ENCODE measurements around the gene FANCC. TPM values are rescaled to one million over a fixed set of nuclear protein-coding genes. Genes with fewer than 3 reads are reported as not detected.

The FANCC gene
- total RNA-seq, 1 experiment from 2014 or later, result 44.7 TPM

DNA sequence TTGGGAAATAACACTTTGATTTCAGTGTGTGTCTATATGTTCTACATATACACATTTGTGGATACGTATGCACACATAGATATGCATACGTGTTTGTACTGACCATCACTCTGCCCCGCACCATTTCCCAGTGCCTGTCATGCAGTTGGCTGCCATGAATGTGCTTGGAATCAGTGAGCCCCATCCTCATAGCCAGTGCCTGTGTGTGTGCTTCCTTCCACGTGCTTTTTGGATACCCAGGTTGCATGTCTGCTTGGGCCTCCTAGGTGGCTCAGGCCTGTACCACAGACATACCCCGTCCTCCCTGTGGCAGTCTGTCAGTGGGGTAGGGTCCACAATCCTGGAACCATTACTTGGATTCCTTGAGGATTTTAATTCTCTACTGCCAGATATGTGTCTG is 243.6 kb downstream of the FANCC start:
- no peak overlapping the region for H3K4me2 ChIP-seq
- H3K27me3 ChIP-seq (ENCODE audit: insufficient read depth, low read depth), result no peaks in the 10 kb centered on the region
- H3K36me3 ChIP-seq (ENCODE audit: low read depth), result peaks cover 39% of the 10 kb centered on the region
- no peak for DNase-seq
- ChIA-PET CTCF (no interaction called here), POLR2A (ENCODE audit: unreplicated experiment) (no interaction called here)
- H3K9me3 ChIP-seq (ENCODE audit: insufficient read depth, low read depth), result no peaks in the 10 kb centered on the region
- TF ChIP-seq EZH2 (IDR thresholded peaks at IDR 0.05; ENCODE audit: low read depth), result no peak
- TF ChIP-seq, protein P1, sequence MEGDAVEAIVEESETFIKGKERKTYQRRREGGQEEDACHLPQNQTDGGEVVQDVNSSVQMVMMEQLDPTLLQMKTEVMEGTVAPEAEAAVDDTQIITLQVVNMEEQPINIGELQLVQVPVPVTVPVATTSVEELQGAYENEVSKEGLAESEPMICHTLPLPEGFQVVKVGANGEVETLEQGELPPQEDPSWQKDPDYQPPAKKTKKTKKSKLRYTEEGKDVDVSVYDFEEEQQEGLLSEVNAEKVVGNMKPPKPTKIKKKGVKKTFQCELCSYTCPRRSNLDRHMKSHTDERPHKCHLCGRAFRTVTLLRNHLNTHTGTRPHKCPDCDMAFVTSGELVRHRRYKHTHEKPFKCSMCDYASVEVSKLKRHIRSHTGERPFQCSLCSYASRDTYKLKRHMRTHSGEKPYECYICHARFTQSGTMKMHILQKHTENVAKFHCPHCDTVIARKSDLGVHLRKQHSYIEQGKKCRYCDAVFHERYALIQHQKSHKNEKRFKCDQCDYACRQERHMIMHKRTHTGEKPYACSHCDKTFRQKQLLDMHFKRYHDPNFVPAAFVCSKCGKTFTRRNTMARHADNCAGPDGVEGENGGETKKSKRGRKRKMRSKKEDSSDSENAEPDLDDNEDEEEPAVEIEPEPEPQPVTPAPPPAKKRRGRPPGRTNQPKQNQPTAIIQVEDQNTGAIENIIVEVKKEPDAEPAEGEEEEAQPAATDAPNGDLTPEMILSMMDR (conservative IDR thresholded peaks at IDR 0.05), result no peak
- H3K27ac ChIP-seq, result no peak overlapping the region
- H3K9me2 ChIP-seq (ENCODE audit: insufficient read depth), result no peaks in the 10 kb centered on the region
- H2AFZ ChIP-seq, result no peak overlapping the region
- H4K20me1 ChIP-seq (ENCODE audit: insufficient read depth), result peaks cover 87% of the 10 kb centered on the region
- H3F3A ChIP-seq (ENCODE audit: insufficient read depth, low read depth), result peaks cover 38% of the 10 kb centered on the region; the same call in 1 of the 2 replicates
- no peak overlapping the region for H3K4me3 ChIP-seq
- intact Hi-C loops (cut with micrococcal nuclease; ENCODE audit: unreplicated experiment), result no loop called here
- no TSS peak for BruUV-seq (replicated peaks)
- no peaks in the 10 kb centered on the region for H3K4me1 ChIP-seq (replicated peaks; ENCODE audit: insufficient read depth)
- H3K79me2 ChIP-seq (ENCODE audit: low read depth), result peaks cover 100% of the 10 kb centered on the region

GRCh38 chr9:95073042-95073607 is 244.4 kb downstream of the FANCC start:
- TF ChIP-seq EZH2 (IDR thresholded peaks at IDR 0.05; ENCODE audit: low read depth), result no peak
- TF ChIP-seq, protein P1 (conservative IDR thresholded peaks at IDR 0.05), result no peak
- no TSS peak for BruUV-seq (replicated peaks)
- Histone ChIP-seq H3K4me2 (no peak overlapping the region), H3K79me2 (ENCODE audit: low read depth) (peaks cover 100% of the 10 kb centered on the region), H3K9me3 (ENCODE audit: insufficient read depth, low read depth) (no peaks in the 10 kb centered on the region), H3K4me1 (replicated peaks; ENCODE audit: insufficient read depth) (no peaks in the 10 kb centered on the region), H3K36me3 (ENCODE audit: low read depth) (peaks cover 45% of the 10 kb centered on the region), H3K27me3 (ENCODE audit: insufficient read depth, low read depth) (no peaks in the 10 kb centered on the region), H3K9me2 (ENCODE audit: insufficient read depth) (no peaks in the 10 kb centered on the region), H3K27ac (0 out of 2 replicates have a peak overlapping the region, but pooled peaks have one; percentile 16), H3F3A (ENCODE audit: insufficient read depth, low read depth) (peaks cover 46% of the 10 kb centered on the region; the same call in 1 of the 2 replicates), H4K20me1 (ENCODE audit: insufficient read depth) (peaks cover 85% of the 10 kb centered on the region), H2AFZ (no peak overlapping the region), H3K4me3 (no peak overlapping the region)
- ChIA-PET POLR2A (ENCODE audit: unreplicated experiment) (interaction anchor here (0.7 kb wide), 1 partner anchor 12 kb away, joined by 3 read pairs; no protein-coding TSS in a partner anchor), CTCF (no interaction called here)
- intact Hi-C loops (cut with micrococcal nuclease; ENCODE audit: unreplicated experiment), result no loop called here
- no peak for DNase-seq

- Histone ChIP-seq H3K9me3 (ENCODE audit: insufficient read depth, low read depth) (no peaks in the 10 kb centered on the region), H3K79me2 (ENCODE audit: low read depth) (peaks cover 100% of the 10 kb centered on the region), H3K4me2 (no peak overlapping the region), H3K27ac (no peak overlapping the region), H3F3A (ENCODE audit: insufficient read depth, low read depth) (peaks cover 57% of the 10 kb centered on the region; the same call in 1 of the 2 replicates), H4K20me1 (ENCODE audit: insufficient read depth) (peaks cover 85% of the 10 kb centered on the region), H3K4me1 (replicated peaks; ENCODE audit: insufficient read depth) (no peaks in the 10 kb centered on the region), H3K4me3 (no peak overlapping the region), H2AFZ (no peak overlapping the region), H3K36me3 (ENCODE audit: low read depth) (peaks cover 49% of the 10 kb centered on the region), H3K27me3 (ENCODE audit: insufficient read depth, low read depth) (no peaks in the 10 kb centered on the region), H3K9me2 (ENCODE audit: insufficient read depth) (no peaks in the 10 kb centered on the region)
- intact Hi-C loops (cut with micrococcal nuclease; ENCODE audit: unreplicated experiment), result no loop called here
- ChIA-PET CTCF (no interaction called here), POLR2A (ENCODE audit: unreplicated experiment) (no interaction called here)
- TF ChIP-seq EZH2 (IDR thresholded peaks at IDR 0.05; ENCODE audit: low read depth), result no peak
- TF ChIP-seq, protein P1 (conservative IDR thresholded peaks at IDR 0.05), result no peak
- no TSS peak for BruUV-seq (replicated peaks)
- no peak for DNase-seq
Observed at GRCh38 chr9:95071925-95072324, 245.6 kb downstream of the FANCC start.
